Activated naive CD4-positive, alpha-beta T cell treated with anti-CD3 and anti-CD28 coated beads, Interleukin-2, amount 50 U/mL, for 72 hours (primary cell): ENCODE measurements around the gene SNX25. TPM values are rescaled to one million over a fixed set of nuclear protein-coding genes. Genes with fewer than 3 reads are reported as not detected.

Source experiments
- ATAC-seq, 2 donors: fragments of 150-1000 bp; cut with Tn5 transposase; 2 replicates each; pipeline ENCODE4 v1.10.0; 2021; ENCODE audit warnings: mild to moderate bottlenecking in 2 of 2, moderate library complexity in 2 of 2
- DNase-seq, 2 donors: peaks; one replicate each; pipeline ENCODE4 v3.0.0; 2021 to 2022; ENCODE audit warnings: low spot score in 2 of 2
- H3K27ac Mint-ChIP-seq, 2 donors: one replicate each; pipeline ENCODE4 v1.8.0; 2022; ENCODE audit warnings: mild to moderate bottlenecking in 2 of 2, mixed read lengths in 2 of 2
- H3K36me3 Mint-ChIP-seq, 2 donors: one replicate each; pipeline ENCODE4 v1.8.0; 2022; ENCODE audit warnings: mixed read lengths in 2 of 2
- H3K9me3 Mint-ChIP-seq, 2 donors: one replicate each; pipeline ENCODE4 v1.8.0; 2022; ENCODE audit warnings: mixed read lengths in 2 of 2
- total RNA-seq, 2 donors: library from RNA; stranded (reverse); gene quantifications; one replicate each; pipeline ENCODE4 v1.2.3, GENCODE V29; 2022

The SNX25 gene
- total RNA-seq, 2 donors from 2014 or later: 9.8 to 19.9 TPM

DNA sequence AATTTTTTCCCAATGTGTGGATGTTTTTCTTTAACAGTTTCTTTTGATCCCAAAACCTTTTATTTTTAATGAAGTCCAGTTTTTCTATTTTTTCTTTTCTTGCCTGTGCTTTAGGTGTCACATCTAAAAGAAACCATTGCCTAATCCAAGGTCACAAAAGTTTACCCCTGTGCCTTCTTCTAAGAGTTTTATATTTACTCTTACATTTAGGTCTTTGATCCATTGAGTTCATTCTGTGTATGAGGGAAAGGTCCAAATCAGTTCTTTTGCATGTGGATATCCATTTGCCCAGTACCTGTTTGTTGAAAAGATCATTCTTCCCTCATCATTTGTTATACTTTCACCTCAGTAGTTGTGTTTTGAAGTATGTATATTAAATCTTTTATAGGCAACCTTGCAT, 173.4 kb downstream of the SNX25 start:
- H3K9me3 Mint-ChIP-seq: peaks cover 3 to 4% of the 10 kb centered on the region in 2 donors
- no peak overlapping the region for H3K27ac Mint-ChIP-seq
- peaks cover 8 to 15% of the 10 kb centered on the region in 2 donors for H3K36me3 Mint-ChIP-seq
- no peak for ATAC-seq
- no peak for DNase-seq

DNA sequence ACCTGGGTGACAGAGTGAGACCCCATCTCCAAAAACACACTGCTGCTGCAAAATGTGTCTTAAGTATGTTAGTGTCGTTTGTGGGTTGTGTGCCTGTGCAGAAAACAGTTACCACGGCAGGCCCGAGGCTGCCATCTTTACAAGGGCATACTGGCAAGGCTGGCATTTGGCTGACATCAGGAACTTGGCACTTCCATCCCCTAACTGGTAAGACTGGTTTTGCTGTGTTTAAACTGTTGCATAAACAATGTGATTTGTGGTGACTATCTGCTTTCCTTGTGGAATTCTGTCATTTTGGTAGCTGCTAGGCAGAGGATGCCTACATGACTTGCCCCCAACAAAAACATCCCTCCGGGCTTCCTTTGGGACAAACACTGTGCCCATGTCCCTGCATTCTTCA, 174.1 kb downstream of the SNX25 start:
- no peak for ATAC-seq
- DNase-seq: no peak
- Mint-ChIP-seq H3K27ac (no peak overlapping the region), H3K9me3 (peaks cover 3 to 4% of the 10 kb centered on the region in 2 donors), H3K36me3 (peaks cover 8 to 15% of the 10 kb centered on the region in 2 donors)

DNA sequence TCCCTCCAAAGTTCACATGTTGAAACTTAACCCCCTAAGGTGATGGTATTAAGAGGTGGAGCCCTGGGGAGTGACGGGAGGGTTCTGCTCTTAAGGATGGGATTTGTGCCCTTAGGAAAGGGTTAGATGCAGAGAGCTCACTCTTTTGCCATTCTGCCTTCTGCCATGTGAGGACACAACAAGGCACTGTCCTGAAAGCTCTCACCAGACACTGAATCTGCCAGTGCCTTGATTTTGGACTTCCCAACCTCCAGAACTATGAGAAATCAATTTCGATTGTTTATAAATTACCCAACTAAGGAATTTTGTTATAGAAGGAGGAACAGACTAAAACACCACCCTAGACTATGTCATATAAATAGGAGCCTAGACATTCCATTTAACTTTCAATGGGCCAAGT, 174.7 kb downstream of the SNX25 start:
- peaks cover 3 to 4% of the 10 kb centered on the region in 2 donors for H3K9me3 Mint-ChIP-seq
- ATAC-seq: no peak
- no peak for DNase-seq
- H3K36me3 Mint-ChIP-seq: peaks cover 8 to 15% of the 10 kb centered on the region in 2 donors
- no peak overlapping the region for H3K27ac Mint-ChIP-seq

DNA sequence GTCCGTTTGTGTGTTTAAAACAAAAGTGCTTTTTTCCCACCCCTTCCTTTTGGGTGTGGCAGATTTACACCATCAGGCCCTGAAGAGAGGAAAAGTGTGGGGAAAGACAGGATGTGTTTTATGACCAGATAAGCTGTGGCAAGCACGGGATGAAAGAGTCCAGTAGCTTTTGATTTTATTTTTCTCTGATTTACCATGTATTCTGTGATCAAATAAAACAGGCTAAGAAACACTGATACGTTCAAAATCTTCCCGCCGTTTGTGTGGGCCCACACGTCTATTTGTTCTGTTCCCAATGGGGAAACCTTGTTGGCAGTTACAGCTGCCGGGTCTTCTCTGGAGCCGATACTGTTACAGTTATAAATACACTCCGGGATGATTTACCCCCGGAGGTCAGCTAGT, 175.5 kb downstream of the SNX25 start:
- Mint-ChIP-seq H3K27ac (no peak overlapping the region), H3K36me3 (peaks cover 8 to 15% of the 10 kb centered on the region in 2 donors), H3K9me3 (peaks cover 3 to 4% of the 10 kb centered on the region in 2 donors)
- no peak for ATAC-seq
- no peak for DNase-seq

DNA sequence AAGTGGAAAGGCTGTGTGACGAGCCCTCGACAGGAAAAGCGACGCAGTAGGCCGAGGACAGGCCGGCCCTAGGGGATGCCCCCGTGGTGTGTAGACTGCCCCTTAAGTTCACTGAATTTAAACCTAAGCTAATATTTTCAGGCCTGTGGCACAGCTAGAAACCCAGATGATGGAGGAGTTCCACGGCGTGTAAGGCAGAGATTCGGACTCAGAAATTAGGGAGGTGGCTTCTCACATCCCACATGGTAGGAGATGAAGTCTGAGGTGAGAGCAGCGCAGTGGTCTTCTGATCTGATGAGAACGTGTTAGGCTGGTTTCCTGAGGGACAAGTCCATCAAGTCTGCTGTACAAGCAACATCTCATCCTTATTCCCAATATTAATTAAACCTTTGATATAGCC, 178.6 kb downstream of the SNX25 start:
- DNase-seq (no peak), ATAC-seq (no peak)
- H3K9me3 Mint-ChIP-seq: no peaks in the 10 kb centered on the region
- H3K27ac Mint-ChIP-seq: no peak overlapping the region
- peaks cover 0 to 6% of the 10 kb centered on the region in 2 donors for H3K36me3 Mint-ChIP-seq

DNA sequence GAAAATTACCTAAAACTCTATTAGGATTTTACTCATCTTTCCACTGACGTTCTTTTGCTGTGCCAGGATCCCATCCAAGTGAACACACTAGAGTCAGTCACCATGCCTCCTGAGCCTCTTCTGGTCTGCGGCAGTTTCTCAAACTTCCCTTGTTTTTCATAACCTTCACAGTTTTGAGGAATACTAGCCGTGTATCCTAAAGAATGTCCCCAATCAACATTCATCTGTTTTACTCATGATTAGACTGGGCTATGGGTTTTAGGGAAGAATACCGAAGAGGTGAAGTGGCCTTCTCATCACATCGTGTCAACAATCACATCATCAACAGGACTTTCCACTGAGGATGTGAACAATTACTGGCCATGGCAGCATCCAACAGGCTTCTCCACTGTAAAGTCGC, 181.5 kb downstream of the SNX25 start:
- H3K36me3 Mint-ChIP-seq: peaks cover 0 to 9% of the 10 kb centered on the region in 2 donors

DNA sequence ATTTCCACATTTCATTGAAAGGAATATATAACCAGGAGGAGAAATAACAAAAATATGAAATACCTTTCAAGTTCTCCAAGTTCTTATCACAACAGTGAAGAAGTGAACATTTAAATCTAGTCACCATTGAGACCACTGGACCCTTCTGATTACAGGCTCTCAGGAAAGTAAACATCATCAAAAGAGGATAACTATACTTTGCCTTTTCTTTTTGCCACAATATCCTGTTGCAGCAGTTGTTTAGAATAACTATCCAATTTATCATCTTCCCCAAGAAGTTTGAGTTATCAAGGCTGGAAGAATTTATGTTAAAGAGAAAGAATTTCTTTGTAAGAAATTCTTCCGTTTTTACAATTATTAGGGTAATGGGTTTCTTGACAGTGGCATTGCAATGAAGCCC, 182.8 kb downstream of the SNX25 start:
- ATAC-seq (no peak), DNase-seq (no peak)
- no peak overlapping the region for H3K27ac Mint-ChIP-seq
- H3K9me3 Mint-ChIP-seq: no peaks in the 10 kb centered on the region
- peaks cover 4 to 9% of the 10 kb centered on the region in 2 donors for H3K36me3 Mint-ChIP-seq

More for the DNA sequence above, 181.5 kb downstream of the SNX25 start:
- DNase-seq (no peak), ATAC-seq (no peak)
- no peak overlapping the region for H3K27ac Mint-ChIP-seq
- no peaks in the 10 kb centered on the region for H3K9me3 Mint-ChIP-seq

DNA sequence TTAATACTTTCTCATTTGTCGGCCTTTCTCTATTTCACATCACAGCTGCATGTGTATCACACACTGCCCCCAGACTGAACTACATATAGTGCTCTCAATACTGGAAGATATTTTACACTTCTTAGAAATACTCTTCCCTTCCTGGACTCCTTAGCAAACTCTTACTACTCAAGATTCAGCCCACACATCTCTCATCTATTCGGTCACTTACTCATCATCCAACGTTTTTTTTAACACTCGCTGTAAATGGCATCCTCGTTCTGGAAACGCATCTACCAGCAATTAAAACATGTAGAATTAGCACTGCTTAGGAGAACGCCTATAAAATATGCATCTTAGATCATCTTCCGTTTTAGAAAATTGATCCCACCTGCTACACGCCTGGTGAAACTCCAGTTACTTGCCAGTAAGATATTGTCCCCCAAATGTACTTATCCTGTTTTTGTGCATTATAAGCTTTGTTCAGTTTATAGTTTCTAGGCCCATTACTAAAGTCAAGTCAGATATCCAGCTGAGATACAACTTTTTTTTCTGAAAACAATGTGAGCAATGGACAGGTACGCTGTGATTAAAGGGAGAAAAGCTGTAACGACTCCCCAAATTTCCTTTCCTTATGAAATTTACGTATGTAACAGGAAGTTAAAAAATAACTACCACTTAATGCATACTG, 185.3 kb downstream of the SNX25 start:
- Mint-ChIP-seq H3K36me3 (peaks cover 9 to 29% of the 10 kb centered on the region in 2 donors), H3K9me3 (no peaks in the 10 kb centered on the region), H3K27ac (peak overlapping the region; percentile 83 to 98)
- ATAC-seq (peak in 1 of 2 donors; percentile 16), DNase-seq (no peak)

DNA sequence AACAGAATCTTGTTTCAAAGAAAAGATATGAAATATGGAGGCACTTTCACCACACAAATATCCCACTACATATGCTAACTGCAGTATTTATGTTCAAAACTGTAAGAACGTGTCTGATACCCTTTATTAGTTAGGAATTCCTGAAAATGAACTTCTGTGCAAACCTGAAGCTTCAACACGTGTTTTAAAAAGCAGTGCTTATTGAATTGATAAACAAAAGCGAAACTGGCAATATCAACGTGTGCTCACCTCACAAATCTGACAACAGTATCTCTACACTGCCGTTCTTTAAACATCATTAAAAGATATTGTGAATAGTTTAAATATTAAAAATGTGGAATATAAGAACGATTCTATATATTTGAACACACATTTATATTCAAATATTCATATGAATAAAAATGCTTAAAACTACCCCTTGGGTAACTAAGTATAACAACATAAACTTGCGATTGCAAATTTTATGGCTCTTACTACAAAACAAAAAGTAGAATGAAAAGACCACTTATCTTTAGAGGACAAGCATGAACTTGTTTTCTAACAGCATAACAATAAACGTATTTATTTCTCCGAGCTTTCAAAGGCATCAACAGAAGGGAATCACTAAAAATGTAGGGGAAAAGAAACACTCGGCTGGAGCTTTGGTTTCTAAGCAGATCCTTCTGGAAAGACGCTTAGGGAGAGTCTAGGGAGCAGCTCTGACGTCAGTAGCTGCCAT, 186.0 kb downstream of the SNX25 start, which contains the start of gene LRP2BP:
LRP2BP (minus strand) TSS at position 687 of the 718 bp plus-strand sequence. CDS start 17,738 bp downstream, outside the sequence.
- H3K36me3 Mint-ChIP-seq: peaks cover 9 to 36% of the 10 kb centered on the region in 2 donors
- no peak for DNase-seq
- no peaks in the 10 kb centered on the region for H3K9me3 Mint-ChIP-seq
- peak within 1 kb of the TSS; percentile 83 to 98 for H3K27ac Mint-ChIP-seq
- ATAC-seq: no peak

DNA sequence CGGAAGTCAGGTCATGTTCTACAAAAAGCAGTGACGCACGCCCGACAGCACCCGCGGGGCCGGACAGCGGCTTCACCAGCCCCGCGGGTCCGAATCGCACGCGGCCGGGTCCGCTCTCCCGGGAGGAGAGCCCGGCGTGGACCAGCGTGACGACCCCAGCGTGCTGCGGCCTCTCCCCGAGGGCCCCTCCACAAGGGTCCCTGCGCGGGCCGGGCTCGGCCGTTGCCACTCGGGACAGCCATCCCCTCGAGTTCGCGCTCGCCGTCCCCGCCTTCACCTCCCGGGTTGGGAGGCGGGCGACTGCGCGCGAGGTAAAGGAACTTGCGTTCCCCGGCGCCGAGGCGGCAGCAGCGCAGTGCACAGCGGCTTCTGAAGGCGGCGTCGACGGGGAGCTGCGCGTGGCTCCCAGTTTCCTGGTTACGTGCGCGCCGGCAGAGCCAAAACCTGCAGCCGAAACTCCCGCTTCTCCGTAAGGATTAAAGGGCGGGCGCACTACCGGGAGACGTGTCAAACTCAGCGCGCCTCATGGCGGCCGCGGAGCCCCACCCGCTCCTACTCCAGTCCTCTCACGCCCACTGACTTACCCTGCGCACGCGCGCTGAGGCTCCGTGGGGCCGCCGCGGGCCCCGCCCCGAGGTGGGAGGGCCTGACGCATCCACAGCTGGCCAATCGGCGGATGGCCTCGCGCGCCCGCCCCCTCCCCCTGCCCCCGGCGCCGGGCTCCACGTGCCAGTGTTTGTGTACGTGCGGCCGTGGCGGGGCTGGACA, 186.7 kb downstream of the SNX25 start:
- DNase-seq: peak; percentile 98
- Mint-ChIP-seq H3K36me3 (peaks cover 9 to 38% of the 10 kb centered on the region in 2 donors), H3K9me3 (no peaks in the 10 kb centered on the region), H3K27ac (peak overlapping the region; percentile 83 to 98)
- peak; percentile 85 to 88 for ATAC-seq

DNA sequence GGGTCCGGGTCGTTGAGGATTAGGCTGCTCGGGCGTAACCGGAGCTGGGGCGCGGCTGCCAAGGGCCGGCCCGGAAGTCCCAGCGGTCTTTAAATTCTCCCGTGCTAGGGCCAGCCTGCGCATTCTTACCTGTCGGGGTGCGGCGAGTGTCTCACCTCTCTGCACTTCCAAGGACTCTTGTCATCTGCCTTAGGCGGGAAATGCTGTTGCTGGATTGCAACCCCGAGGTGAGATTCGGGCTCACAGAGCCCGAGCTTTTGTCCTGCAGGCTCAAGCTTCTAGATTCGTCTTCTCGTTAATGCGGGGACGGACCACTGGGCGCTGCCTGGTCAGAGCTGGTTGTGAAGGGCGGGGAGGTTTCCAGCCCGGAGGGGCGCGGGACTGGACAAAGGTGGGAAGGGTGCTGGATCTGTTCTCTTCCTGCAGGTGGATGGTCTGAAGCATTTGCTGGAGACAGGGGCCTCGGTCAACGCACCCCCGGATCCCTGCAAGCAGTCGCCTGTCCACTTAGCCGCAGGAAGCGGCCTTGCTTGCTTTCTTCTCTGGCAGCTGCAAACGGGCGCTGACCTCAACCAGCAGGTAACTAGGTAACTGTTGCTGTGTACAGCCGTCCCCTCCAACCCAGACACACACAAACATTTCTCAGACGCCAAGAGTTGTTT, 187.5 kb downstream of the SNX25 start, which contains the start of gene ANKRD37:
ANKRD37 (plus strand) TSS at position 118 of the 662 bp plus-strand sequence; CDS start at position 201, 83 bp downstream.
- Mint-ChIP-seq H3K9me3 (no peaks in the 10 kb centered on the region), H3K27ac (peak within 1 kb of the TSS; percentile 83 to 98), H3K36me3 (peaks cover 9 to 38% of the 10 kb centered on the region in 2 donors)
- ATAC-seq (peak in 1 of 2 donors; percentile 1), DNase-seq (no peak)

DNA sequence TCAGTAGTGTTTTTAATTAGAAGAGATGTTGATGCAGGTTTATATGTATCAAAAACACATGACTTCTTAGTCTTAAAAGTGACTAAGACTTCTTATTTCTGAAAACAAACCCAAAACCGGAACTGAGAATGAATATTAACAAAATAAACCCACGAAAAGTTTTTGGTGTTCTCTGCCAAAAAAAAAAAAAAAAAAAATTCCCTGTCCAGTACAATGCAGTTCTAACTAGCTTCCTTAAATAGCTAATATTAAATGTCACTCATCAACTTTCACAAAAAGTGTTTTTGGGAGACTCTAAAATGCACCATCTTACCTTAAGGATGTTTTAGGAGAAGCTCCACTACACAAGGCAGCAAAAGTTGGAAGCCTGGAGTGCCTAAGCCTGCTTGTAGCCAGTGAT, 189.2 kb downstream of the SNX25 start:
- ATAC-seq (no peak), DNase-seq (no peak)
- Mint-ChIP-seq H3K36me3 (peaks cover 9 to 43% of the 10 kb centered on the region in 2 donors), H3K9me3 (no peaks in the 10 kb centered on the region), H3K27ac (no peak overlapping the region)

DNA sequence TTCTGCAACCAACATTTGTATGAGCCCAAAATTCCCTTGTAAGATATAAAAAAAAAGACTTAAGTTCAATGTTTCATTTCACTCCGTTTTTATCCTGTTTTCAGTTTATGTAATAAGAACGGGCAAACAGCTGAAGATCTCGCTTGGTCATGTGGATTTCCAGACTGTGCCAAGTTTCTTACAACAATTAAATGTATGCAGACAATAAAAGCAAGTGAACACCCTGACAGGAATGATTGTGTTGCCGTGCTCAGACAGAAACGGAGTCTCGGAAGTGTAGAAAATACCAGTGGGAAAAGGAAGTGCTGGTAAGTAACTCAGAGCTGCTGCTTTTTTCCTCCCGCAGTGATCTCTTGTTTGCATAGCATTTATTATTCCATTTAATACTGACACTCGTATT, 190.1 kb downstream of the SNX25 start:
- Mint-ChIP-seq H3K9me3 (no peaks in the 10 kb centered on the region), H3K36me3 (peaks cover 6 to 45% of the 10 kb centered on the region in 2 donors), H3K27ac (no peak overlapping the region)
- ATAC-seq: no peak
- no peak for DNase-seq

DNA sequence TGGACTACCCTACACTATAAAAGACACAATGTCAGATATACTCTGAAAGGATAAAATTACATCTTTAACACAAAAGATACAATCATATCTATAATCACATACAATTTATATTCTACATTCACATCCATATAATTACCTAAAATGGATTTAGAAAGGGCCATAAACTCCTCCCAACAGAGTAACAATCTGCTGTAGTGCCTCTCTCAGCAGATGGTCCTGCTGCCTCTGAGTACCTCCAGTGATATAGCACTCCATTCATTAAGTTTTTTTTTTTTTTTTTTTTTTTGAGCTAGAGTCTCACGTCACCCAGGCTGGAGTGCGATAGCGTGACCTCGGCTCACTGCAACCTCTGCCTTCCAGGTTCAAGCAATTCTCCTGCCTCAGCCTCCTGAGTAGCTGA, 194.6 kb downstream of the SNX25 start:
- H3K36me3 Mint-ChIP-seq: peaks cover 0 to 22% of the 10 kb centered on the region in 2 donors
- ATAC-seq (no peak), DNase-seq (no peak)
- no peaks in the 10 kb centered on the region for H3K9me3 Mint-ChIP-seq
- H3K27ac Mint-ChIP-seq: no peak overlapping the region

DNA sequence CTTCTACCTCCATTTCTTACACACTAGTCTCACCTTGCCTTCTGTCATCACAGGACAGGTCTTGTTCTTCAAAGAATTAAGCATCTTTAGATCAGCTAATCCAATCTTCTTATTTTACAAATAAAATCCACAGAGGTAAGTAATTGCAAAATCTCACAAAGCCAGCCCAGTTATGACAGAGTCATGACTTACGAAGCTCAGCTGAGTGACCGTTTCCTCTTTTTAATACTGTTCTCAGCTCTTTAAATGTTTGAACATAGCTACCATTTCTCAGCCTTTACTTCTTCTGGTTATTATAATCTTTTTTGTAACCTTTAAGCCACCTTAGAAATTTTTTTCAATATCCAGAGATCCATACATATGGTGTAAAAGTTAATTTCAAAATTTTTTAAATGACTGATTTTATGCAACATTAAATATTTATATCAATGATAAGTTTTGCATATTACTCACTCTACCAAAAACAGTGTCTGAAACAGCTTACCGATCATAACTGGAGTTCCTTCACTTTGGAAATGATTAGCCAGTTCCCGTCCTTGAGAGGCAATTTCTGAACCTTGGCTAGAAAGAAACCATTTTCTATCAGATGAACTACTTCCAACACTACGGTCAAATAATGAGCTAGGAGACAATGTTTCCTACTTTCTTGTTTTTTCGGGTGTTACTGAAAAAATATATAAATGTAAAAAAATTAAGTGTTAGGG, 196.1 kb downstream of the SNX25 start:
- Mint-ChIP-seq H3K9me3 (no peaks in the 10 kb centered on the region), H3K27ac (peak overlapping the region; percentile 61 to 65), H3K36me3 (peaks cover 0 to 14% of the 10 kb centered on the region in 2 donors)
- ATAC-seq (peak in 1 of 2 donors; percentile 81), DNase-seq (no peak)

DNA sequence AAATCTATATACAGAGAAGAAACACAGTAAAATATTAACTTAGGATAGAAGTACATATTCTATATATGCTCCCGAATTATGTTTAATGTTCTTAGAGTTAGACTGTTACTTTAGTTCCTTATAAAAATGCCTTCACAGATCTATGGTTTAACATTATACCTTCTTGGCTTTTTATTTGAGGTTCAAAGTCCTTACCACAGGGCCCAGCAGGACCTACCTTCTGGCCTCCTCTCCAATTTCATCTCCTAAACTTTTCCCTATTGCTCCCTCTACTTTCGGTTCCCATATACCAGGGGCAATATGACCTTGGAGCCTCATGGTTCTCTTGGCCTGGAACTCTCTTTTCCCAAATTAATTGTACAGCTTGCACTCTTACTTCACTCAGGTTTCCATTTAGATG, 199.0 kb downstream of the SNX25 start:
- Mint-ChIP-seq H3K9me3 (no peaks in the 10 kb centered on the region), H3K27ac (no peak overlapping the region), H3K36me3 (peaks cover 0 to 10% of the 10 kb centered on the region in 2 donors)
- no peak for DNase-seq
- ATAC-seq: no peak
